ENCODE measurements around the gene KLF6.
A peak's percentile ranks its signal among the peaks of the same experiment; 100 is the strongest.

Gene KLF6

GRCh38 chr10:3808689-3809199 lies 23.7 kb upstream of the KLF6 start:
- no peak for DNase-seq

DNA sequence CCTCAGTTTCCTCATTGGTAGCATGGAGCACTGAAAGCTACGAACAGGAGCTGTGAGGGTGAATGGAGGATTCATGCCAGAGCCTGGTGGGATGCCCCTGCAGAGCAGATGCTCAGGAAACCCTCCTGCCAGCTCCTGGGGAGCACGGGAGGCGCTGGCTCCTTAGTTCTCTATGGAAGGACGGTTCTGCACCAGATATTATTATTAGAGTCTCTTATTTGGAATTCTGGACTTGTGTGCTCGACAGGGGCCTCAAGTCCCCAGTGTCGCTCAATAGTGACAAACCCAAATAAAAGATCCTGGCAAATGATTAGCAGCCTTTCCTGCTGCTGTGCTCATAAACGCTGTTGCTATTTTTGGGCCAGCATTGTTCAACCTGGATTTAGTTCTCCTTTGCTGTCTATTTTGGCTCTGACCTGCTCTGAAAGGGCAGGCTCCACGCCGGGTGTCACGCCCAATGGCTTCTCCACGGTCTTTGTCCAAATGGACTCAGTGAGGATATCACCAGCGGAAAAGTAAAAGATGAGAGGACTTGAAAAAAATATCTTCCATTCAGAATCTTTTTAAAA lies 23.0 kb upstream of the KLF6 start:
- DNase-seq: no peak

GRCh38 chr10:3807211-3807927 lies 22.4 kb upstream of the KLF6 start:
- peak; percentile 33 for DNase-seq

DNA sequence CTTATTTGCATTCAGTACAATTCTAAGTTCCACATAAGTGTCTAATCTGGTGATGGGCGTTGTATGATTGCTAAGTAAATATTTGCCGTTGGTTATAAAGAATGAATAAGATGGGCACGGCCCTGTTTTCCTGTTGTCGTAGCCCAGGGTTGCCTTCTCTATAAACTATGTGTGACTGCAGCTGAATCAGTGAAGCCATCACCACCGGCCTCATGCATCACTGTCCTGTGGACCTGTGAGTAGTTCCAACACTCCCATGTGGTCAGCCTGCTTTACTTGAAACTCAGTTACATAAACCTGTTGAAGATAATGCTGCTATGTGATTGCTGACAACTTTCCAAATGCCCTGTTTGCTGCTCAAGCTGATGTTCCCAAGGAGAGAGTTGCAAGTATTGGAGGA lies 21.6 kb upstream of the KLF6 start:
- DNase-seq: peak; percentile 61

- DNase-seq: peak; percentile 77
These were observed 20.9 kb upstream of the KLF6 start for GRCh38 chr10:3805791-3806461.

DNA sequence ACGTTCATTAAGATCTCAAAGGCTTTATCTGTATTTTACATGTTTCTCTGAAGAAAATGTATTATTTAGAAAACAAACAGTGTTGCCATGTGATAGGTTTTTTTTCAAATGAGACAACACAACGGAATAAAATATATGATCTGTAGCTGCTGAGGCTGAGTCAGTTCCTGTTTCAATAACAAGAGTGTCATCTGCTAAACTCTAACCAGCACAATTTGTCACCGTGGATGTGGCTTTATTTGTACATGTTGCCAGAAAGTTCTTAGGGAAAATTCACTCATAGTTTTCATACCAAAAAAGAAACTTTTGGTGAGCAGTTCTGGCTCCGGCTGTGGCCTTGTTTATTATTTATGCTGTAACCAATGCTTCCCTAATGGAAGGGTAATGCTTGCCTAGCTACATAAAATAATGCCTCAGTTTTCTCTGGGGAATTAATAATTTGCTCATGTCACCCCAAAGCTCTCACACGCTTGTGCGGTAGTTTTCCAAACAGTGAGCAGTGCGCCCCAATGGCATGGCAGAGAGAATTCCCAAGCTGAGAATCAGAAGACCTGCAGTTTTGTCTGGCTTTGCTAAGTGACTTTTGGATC lies 20.3 kb upstream of the KLF6 start:
- peak; percentile 67 for DNase-seq

DNA sequence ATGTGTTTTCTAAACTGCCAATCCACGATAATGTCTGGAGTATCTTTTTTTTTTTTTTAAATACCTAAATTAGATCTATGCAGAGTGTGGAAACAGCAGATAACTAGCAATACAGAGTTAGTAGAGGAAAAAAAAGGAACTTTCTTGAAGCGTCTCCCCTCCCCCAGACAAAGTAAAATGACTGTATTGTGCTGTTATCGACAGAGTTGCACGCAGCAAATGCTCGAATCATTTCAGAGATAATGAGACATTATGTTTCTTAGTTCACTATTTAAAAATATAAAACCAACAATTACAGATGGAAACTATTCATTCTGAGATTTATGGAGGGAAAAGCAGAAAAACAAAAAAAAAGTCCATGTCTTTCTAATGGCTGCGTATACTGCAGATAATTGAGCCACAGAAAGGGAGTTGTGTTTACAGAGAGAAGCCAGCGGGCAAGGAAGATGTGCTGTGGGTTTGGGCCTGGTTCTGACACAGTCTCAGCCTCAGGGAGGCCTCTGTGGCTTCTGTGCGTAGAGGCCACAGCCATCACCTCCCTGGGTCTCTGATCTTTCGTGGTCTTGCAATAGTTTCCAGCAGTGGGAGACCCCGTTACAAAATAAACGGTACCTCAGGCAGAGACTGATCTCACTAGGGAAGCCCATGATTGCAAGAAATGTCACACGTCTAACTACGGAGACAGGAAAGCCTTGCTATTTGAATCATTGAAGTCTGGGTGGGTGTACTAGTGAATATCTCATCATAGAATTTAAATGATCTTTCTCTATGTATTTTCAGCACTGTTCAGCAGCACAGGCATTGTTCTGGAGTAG lies 19.1 kb upstream of the KLF6 start:
- DNase-seq: peak; percentile 63

DNA sequence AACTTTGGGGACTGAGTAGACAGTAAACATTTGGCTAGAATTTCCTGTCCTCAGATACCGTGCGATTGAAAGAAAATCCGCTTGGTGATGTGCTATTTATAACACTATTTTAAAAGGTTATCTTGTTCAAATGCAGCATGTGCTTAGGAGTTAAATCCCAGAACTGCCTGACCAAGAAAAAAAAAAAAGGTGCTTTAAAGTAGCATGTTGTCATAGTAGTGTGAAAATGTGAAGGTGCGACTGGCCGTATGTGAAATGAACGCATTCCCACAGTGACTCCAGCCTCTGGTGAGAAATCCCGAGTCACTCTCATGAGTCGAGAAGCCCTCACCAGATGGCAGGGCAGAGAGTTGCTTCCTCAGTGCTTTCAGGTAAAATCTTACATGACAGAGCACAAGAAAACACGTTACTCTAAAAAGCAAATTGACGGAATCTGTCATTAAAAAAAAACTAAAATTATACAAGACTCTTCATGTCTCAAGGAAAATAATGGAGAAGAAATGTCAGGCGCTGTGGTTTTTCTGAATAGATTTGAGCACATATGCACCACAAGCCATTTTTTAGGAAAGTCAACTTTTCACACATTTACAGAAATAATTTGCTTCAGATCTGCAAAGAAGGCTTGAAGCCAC lies 18.4 kb upstream of the KLF6 start:
- peak; percentile 35 for DNase-seq

- no peak for DNase-seq
These were observed 17.7 kb upstream of the KLF6 start for GRCh38 chr10:3802526-3803265.

DNA sequence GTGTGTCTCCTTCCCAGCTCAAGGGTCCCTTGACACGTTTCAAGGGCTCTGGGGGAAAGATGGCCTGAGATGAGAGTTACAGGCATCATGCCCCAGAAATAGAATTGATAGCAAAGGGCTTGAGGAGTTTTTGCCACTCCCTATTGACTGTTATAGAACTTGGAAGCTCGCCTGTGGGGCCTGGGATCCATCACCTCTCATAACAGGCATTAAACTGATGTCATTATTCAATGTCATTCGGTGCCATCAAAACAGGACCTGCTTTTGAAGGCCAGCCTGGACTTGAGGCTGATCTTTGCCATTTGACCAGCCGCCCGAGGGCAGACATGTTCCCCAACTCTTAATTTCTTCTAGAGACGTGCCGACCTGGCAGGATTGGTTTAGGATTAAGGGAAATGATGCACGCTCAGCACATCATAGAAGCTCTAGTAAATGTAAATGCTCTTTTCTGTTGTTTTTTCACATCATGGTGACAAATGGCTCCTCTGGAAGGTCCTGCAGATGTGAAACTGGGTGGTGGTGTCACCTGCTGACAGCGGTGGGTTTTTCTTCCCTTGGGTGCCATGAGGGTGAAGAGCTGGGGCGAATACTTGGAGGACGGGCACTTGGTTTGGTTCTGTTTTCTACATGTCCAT lies 16.7 kb upstream of the KLF6 start:
- DNase-seq: no peak

DNA sequence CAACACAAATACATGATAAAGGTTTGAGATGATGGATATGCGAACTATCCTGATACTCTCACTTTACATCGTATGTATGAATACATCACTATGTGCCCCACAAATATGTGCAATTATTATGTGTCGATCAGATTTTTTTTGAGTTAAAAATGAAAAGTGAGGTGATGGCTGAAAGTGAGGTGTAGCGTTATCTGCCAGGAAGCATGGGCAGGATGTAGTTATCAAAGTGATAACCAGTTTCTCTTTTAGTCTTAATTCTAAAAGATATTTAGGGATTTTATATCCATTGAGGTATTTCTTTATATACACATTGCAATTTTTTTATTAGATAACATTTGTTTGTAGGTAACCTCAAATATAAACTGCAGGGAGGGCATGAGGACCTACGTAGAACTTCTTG lies 15.6 kb upstream of the KLF6 start:
- no peak for DNase-seq

DNA sequence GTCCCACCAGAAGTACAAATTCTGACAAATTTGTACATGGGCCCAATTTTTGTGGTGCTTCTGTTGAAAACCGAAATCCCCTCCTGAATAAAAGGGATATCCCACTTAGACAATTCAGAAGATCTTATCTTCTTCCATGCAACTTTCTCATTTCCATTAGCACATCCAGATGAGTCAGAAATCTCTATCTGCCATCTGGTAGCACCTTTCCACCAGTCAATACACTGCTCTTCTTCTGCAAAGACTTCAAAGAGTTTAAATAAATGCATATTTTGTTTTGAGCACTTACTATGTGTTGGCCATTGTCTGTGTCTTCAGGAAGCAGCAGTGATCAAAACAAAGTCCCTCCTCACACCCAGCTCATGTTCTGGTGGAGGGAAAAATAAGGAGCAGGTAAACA lies 12.7 kb upstream of the KLF6 start:
- DNase-seq: no peak

GRCh38 chr10:3793553-3793952 lies 8.5 kb upstream of the KLF6 start:
- DNase-seq: no peak

DNA sequence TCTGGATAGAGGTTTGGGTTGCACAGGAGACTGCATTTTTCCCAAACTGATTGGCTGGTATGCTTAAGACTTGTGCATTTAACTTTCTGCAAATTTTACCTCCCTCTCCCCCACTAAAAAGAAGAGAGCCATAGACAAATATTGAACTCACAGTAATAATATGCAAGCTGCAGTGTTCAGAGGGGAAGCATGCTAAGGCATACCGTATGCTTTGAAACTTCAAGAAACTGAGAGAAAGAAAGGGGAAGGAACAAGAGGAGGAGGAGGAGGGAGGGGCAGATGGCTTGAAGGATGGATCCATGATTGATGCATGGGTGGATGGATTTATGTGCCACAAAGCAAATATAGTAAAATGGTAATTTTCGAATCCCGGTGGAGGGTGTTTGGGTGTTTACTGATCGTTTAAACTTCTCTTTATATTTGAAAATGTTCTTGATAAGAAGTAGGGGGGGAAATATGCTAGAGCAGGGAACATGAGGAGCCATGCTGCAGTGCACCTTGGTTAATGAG lies 7.8 kb upstream of the KLF6 start:
- no peak for DNase-seq

- no peak for DNase-seq
These were observed 7.1 kb upstream of the KLF6 start for GRCh38 chr10:3791974-3792633.

GRCh38 chr10:3790858-3791257 lies 5.8 kb upstream of the KLF6 start:
- DNase-seq: no peak

- no peak for DNase-seq
These were observed 5.3 kb upstream of the KLF6 start for GRCh38 chr10:3790272-3790671.

DNA sequence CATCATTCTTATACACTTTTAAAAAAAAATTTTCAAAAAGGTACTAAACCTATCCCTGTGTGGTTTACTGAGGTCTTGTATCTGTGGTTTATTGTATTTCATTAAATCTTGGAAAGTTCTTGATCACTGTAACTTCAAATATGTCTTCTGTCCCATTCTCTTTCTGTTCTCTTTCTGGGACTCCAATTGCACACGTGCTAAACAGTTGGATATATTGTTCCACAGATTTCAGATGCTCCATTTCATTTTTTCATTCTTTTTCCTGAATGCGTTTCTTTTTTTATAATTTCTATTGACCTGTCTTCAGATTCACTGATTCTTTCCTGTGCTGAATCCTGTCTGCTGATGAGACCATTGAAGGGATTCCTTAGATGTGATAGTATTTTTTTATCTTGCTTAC lies 4.6 kb upstream of the KLF6 start:
- DNase-seq: no peak

DNA sequence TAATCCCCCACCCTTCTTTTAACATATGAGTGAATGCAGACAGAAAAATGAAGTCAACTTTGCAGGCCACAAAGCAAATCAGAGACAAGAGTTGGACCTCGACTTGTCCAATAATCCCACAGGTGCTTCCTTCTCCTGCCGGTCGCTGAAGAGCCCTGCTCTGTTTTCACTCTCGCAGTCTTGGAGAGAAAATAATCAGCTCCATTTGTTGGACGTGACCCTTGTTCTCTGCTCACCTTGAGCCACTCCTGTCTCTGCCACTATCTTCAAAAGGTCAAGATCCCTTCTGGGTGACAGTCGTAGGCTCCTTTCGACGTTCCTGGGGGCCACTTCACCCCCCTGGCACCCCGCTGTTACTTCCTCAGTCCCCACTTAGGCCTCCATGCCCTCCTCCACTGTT lies 2.8 kb upstream of the KLF6 start:
- peak; percentile 1 for DNase-seq

DNA sequence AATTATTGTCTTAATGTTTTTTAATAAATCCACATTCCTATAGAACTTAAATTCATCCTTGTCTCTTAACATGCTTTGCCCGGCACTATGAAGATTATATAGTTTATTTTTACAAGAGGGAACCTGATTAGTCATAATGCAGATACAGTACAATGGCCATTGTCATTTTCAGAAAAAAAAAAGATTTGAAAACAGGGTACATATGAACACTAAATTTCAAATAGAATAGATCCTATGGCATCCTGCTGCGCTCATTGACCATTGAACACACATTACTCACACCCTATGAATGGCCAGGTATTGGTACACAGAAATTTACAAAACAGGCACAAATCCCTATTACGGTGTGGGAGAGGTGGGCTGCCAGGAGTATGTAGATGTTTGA lies 2.0 kb upstream of the KLF6 start:
- DNase-seq: no peak
